NCI-H82 treated with DMSO at 0.1 percent for 48 hours (cell line): ENCODE results near the gene LRRC23.

Source experiments
- DNase-seq: peaks from one replicate; lab custom pipeline; 2025; ENCODE audit not compliant: unreplicated experiment; lab: John Stamatoyannopoulos, UW

LRRC23 gene

GRCh38 chr12:6923851-6924250 is 19.2 kb downstream of the LRRC23 start:
- no peak for DNase-seq

GRCh38 chr12:6925239-6925539 is 20.6 kb downstream of the LRRC23 start:
- no peak for DNase-seq

GRCh38 chr12:6925540-6926279 is 21.1 kb downstream of the LRRC23 start:
- no peak for DNase-seq

DNA sequence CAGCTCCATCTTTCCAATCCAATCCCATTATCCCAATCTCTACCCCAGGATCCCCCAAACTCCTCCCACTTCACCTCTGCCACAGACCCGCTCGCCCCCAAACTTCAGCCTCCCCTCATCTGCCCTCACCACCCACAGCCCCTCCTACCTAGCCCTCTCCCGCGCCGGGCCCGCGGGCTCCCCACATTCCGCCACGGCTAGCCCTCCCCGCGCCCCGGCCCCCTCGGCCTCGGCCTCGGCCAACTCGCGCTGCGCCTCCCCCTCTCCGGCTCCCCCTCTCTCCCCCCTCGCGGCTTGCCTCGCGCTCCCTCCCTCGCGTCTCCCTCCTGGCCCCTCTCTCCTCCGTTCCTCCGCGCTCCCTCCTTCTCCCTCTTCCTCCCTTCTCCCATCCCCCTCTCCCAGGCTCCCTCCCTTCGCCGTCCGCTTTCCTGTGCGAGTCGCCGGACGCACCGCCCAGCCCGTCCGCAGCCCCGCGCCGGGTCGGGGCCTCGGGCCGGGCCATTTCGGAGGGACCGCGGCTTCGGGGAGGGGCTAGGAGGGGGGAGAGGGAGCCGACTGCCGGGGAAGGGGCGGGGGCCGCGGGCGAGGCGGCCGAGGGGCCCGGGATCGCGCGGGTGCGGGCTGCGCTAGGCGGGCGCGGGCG is 22.9 kb downstream of the LRRC23 start, which contains the start of gene ATN1:
Gene ATN1 (plus strand): TSS at position 581 of the 643 bp plus-strand sequence. CDS start 6,043 bp downstream, outside the sequence.
- peak; percentile 63 for DNase-seq

DNA sequence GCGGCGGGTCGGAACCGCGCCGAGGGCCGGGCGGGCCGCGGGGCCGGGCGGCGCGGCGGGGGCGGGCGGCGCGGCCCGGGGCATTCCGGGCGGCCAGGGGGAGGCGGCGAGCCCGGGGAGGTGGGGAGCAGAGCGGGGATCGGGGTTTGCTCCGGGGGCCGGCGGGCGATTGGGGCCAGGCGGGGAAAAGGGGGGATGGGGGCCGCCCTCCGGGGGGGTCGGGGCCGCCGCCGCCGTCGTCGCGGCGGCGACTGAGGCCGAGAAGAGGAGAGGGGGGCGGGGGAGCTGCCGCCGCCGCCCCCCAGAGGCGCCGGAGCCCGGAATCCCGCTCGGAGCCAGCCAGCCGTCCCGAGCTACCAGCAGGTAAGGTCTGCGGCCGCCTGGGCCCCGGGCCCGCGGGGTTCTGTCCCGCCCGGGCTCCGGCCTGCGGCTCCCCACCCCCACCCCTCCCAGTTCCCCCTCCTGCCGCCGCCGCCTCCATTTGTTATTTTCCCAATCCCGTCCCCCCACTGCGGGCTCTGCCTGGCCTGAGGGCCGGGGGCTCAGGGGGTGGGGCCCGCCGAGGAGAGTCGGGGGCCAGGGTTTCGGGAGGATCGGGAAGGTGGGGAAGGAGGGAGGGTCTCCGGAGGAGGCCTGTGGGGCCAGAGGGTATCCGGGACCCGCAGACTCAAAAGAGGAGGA is 23.5 kb downstream of the LRRC23 start:
- DNase-seq: no peak

DNA sequence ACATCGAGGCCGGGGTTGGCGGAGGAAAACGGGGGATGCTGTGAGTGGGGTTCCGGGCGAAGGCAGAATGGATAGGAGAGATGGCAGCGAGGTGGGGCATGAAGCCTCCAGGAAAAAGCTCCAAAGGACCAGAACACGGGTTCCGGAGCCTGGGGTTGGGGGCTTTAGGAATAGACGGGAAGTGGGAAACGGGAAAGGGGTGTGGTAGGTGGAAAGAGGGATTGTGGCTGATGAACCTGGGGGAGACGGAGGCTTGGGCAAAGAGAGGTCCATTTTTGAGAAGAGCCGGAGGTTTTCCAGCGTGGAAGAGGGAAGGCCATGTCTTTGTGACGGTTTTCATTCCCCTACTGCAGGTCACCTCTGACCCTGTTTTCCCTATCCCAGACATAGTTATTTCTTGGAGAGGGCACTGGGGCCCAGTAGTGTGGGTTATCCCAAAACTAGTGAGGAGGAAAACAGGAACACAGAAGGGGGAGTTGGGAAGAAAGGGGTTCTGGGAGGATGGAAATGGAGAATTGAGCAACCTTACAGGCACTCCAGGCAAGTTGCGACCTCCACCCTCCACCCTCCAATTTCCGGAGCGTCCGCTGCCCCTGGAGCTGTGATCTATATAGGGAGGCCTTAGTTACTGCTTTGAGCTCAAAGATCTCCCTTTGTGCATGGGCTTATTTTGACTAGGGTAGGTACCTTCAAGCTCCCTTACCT is 24.2 kb downstream of the LRRC23 start:
- DNase-seq: no peak

GRCh38 chr12:6929466-6930452 is 25.1 kb downstream of the LRRC23 start:
- DNase-seq: no peak

GRCh38 chr12:6932766-6933165 is 28.1 kb downstream of the LRRC23 start:
- DNase-seq: no peak

GRCh38 chr12:6934110-6934509 is 29.5 kb downstream of the LRRC23 start:
- DNase-seq: no peak

DNA sequence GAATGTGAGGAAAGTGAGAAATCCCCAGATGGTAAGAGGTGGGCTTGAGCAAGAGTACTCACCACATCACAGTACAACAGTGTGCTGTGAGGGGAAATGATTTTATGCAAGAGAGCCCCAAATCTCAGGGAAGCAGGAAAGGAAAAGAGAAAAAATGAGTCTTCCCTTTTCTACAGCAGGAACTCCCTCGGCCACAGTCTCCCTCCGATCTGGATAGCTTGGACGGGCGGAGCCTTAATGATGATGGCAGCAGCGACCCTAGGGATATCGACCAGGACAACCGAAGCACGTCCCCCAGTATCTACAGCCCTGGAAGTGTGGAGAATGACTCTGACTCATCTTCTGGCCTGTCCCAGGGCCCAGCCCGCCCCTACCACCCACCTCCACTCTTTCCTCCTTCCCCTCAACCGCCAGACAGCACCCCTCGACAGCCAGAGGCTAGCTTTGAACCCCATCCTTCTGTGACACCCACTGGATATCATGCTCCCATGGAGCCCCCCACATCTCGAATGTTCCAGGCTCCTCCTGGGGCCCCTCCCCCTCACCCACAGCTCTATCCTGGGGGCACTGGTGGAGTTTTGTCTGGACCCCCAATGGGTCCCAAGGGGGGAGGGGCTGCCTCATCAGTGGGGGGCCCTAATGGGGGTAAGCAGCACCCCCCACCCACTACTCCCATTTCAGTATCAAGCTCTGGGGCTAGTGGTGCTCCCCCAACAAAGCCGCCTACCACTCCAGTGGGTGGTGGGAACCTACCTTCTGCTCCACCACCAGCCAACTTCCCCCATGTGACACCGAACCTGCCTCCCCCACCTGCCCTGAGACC is 31.0 kb downstream of the LRRC23 start:
- no peak for DNase-seq

DNA sequence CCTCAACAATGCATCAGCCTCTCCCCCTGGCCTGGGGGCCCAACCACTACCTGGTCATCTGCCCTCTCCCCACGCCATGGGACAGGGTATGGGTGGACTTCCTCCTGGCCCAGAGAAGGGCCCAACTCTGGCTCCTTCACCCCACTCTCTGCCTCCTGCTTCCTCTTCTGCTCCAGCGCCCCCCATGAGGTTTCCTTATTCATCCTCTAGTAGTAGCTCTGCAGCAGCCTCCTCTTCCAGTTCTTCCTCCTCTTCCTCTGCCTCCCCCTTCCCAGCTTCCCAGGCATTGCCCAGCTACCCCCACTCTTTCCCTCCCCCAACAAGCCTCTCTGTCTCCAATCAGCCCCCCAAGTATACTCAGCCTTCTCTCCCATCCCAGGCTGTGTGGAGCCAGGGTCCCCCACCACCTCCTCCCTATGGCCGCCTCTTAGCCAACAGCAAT is 31.6 kb downstream of the LRRC23 start:
- DNase-seq: no peak

DNA sequence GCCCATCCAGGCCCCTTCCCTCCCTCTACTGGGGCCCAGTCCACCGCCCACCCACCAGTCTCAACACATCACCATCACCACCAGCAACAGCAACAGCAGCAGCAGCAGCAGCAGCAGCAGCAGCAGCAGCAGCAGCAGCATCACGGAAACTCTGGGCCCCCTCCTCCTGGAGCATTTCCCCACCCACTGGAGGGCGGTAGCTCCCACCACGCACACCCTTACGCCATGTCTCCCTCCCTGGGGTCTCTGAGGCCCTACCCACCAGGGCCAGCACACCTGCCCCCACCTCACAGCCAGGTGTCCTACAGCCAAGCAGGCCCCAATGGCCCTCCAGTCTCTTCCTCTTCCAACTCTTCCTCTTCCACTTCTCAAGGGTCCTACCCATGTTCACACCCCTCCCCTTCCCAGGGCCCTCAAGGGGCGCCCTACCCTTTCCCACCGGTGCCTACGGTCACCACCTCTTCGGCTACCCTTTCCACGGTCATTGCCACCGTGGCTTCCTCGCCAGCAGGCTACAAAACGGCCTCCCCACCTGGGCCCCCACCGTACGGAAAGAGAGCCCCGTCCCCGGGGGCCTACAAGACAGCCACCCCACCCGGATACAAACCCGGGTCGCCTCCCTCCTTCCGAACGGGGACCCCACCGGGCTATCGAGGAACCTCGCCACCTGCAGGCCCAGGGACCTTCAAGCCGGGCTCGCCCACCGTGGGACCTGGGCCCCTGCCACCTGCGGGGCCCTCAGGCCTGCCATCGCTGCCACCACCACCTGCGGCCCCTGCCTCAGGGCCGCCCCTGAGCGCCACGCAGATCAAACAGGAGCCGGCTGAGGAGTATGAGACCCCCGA is 32.2 kb downstream of the LRRC23 start:
- DNase-seq: no peak

- peak; percentile 91 for DNase-seq
These were observed 33.1 kb downstream of the LRRC23 start for GRCh38 chr12:6937481-6938352.

DNA sequence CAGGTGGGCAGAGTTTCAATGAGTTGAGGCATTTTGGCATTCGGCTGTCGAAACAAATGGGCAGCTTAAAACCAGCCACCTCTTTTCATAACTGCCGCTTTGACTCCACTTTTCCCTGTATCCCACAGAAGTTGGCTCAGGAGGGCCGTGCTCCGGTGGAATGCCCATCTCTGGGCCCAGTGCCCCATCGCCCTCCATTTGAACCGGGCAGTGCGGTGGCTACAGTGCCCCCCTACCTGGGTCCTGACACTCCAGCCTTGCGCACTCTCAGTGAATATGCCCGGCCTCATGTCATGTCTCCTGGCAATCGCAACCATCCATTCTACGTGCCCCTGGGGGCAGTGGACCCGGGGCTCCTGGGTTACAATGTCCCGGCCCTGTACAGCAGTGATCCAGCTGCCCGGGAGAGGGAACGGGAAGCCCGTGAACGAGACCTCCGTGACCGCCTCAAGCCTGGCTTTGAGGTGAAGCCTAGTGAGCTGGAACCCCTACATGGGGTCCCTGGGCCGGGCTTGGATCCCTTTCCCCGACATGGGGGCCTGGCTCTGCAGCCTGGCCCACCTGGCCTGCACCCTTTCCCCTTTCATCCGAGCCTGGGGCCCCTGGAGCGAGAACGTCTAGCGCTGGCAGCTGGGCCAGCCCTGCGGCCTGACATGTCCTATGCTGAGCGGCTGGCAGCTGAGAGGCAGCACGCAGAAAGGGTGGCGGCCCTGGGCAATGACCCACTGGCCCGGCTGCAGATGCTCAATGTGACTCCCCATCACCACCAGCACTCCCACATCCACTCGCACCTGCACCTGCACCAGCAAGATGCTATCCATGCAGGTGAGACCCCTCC is 34.0 kb downstream of the LRRC23 start:
- no peak for DNase-seq

DNA sequence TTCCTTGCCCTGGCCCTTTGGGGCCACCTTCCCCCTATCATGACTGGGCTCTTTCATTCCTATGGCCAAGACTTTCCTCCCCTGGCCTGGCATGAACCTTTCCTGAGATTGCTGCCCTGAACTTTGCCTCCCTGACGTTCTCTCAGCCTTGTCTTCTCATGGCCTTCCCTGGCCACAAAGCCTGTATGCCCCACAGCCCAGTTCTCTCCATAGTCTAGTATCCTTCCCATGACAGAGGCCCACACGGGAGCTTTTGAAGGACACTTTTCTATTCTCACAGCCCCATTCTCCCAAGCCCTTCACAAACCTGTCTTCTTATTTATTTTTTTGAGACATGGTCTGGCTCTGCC is 34.5 kb downstream of the LRRC23 start:
- DNase-seq: no peak

- no peak for DNase-seq
These were observed 36.6 kb downstream of the LRRC23 start for GRCh38 chr12:6941267-6941666.

GRCh38 chr12:6941782-6942181 is 37.2 kb downstream of the LRRC23 start:
- DNase-seq: no peak
